ENCODE data around the gene ZNF675. TPM values are rescaled to one million over a fixed set of nuclear protein-coding genes. Genes with fewer than 3 reads are reported as not detected.

Gene ZNF675
- total and polyA plus RNA-seq, 4 donors: 0.69 to 7.2 (median 2.1) TPM

- Histone ChIP-seq H3K27me3 (ENCODE audit: control insufficient read depth in 4 of 4, insufficient read depth in 4 of 4, low read length in 3 of 4) (no peaks in the 10 kb centered on the region), H3K27ac (ENCODE audit: low read depth in 1 of 2, low read length in 2 of 2) (no peak overlapping the region), H3K9ac (ENCODE audit: low read depth in 1 of 2, low read length in 2 of 2) (no peak overlapping the region), H3K4me1 (ENCODE audit: control insufficient read depth in 4 of 4, insufficient read depth in 4 of 4, low read length in 3 of 4) (no peaks in the 10 kb centered on the region), H3K9me3 (ENCODE audit: control insufficient read depth in 4 of 4, low read length in 3 of 4) (peaks cover 0 to 4% (median 0%) of the 10 kb centered on the region in 4 donors), H3K4me3 (ENCODE audit: low read depth in 1 of 3, low read length in 3 of 3) (no peak overlapping the region), H3K36me3 (ENCODE audit: control insufficient read depth in 4 of 4, insufficient read depth in 3 of 4, low read depth in 1 of 4, low read length in 3 of 4) (no peaks in the 10 kb centered on the region)
- DNase-seq (ENCODE audit: low spot score): no peak
- 31% methylated on average over 2 of the region's 2 CpGs for WGBS
- TF ChIP-seq EGR1 (IDR thresholded peaks at IDR 0.05; ENCODE audit: low read depth in 2 of 2): no peak
- TF ChIP-seq REST (IDR thresholded peaks at IDR 0.05): no peak
- no peak for TF ChIP-seq TAF1 (conservative IDR thresholded peaks at IDR 0.05)
- TF ChIP-seq, protein P1, sequence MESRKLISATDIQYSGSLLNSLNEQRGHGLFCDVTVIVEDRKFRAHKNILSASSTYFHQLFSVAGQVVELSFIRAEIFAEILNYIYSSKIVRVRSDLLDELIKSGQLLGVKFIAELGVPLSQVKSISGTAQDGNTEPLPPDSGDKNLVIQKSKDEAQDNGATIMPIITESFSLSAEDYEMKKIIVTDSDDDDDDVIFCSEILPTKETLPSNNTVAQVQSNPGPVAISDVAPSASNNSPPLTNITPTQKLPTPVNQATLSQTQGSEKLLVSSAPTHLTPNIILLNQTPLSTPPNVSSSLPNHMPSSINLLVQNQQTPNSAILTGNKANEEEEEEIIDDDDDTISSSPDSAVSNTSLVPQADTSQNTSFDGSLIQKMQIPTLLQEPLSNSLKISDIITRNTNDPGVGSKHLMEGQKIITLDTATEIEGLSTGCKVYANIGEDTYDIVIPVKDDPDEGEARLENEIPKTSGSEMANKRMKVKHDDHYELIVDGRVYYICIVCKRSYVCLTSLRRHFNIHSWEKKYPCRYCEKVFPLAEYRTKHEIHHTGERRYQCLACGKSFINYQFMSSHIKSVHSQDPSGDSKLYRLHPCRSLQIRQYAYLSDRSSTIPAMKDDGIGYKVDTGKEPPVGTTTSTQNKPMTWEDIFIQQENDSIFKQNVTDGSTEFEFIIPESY (IDR thresholded peaks at IDR 0.05): no peak
- no peak for TF ChIP-seq GABPA (IDR thresholded peaks at IDR 0.05 in 1 of 2, conservative IDR thresholded peaks at IDR 0.05 in 1 of 2)
- no peak for TF ChIP-seq ATF3 (IDR thresholded peaks at IDR 0.05)
- TF ChIP-seq HNF4A (conservative IDR thresholded peaks at IDR 0.05): no peak
- no peak for TF ChIP-seq FOXA2 (IDR thresholded peaks at IDR 0.05)
- TF ChIP-seq RXRA (IDR thresholded peaks at IDR 0.05): no peak
These were observed 22.3 kb upstream of the ZNF675 start for GRCh38 chr19:23709347-23709746.

DNA sequence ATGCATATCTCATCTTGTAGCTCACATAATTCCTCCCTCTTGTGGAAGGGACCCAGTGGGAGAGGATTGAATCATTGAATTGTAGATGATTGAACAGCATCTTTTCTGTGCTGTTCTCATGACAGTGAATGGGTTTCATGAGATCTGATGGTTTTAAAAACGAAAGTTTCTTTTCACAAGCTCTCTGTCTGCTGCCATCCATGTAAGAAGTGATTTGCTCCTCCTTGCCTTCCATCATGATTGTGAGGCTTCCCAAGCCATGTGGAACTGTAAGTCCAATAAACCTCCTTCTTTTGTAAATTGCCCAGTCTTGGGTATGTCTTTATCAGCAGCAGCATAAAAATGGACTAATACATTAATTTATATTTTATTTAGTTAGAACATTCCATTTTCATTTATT, 19.6 kb upstream of the ZNF675 start:
- H3K36me3 ChIP-seq (ENCODE audit: control insufficient read depth in 4 of 4, insufficient read depth in 3 of 4, low read depth in 1 of 4, low read length in 3 of 4): no peaks in the 10 kb centered on the region
- DNase-seq (ENCODE audit: low spot score): no peak
- H3K4me3 ChIP-seq (ENCODE audit: low read depth in 1 of 3, low read length in 3 of 3): no peak overlapping the region
- WGBS: 86% methylated on average over 1 of the region's 1 CpG
- no peak for TF ChIP-seq JUND (IDR thresholded peaks at IDR 0.05)
- TF ChIP-seq RAD21 (IDR thresholded peaks at IDR 0.05): no peak
- TF ChIP-seq, protein P2, sequence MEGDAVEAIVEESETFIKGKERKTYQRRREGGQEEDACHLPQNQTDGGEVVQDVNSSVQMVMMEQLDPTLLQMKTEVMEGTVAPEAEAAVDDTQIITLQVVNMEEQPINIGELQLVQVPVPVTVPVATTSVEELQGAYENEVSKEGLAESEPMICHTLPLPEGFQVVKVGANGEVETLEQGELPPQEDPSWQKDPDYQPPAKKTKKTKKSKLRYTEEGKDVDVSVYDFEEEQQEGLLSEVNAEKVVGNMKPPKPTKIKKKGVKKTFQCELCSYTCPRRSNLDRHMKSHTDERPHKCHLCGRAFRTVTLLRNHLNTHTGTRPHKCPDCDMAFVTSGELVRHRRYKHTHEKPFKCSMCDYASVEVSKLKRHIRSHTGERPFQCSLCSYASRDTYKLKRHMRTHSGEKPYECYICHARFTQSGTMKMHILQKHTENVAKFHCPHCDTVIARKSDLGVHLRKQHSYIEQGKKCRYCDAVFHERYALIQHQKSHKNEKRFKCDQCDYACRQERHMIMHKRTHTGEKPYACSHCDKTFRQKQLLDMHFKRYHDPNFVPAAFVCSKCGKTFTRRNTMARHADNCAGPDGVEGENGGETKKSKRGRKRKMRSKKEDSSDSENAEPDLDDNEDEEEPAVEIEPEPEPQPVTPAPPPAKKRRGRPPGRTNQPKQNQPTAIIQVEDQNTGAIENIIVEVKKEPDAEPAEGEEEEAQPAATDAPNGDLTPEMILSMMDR (IDR thresholded peaks at IDR 0.05; ENCODE audit: low read depth, low read length, missing input control): no peak
- TF ChIP-seq SP1 (IDR thresholded peaks at IDR 0.05): no peak
- no peak for TF ChIP-seq HNF4G (IDR thresholded peaks at IDR 0.05)
- TF ChIP-seq NR2F2 (IDR thresholded peaks at IDR 0.05): no peak
- TF ChIP-seq YY1 (IDR thresholded peaks at IDR 0.05): no peak
- TF ChIP-seq, protein P3, sequence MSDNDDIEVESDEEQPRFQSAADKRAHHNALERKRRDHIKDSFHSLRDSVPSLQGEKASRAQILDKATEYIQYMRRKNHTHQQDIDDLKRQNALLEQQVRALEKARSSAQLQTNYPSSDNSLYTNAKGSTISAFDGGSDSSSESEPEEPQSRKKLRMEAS (IDR thresholded peaks at IDR 0.05): no peak
- TF ChIP-seq RXRA (IDR thresholded peaks at IDR 0.05): no peak
- TF ChIP-seq EGR1 (IDR thresholded peaks at IDR 0.05; ENCODE audit: low read depth in 2 of 2): no peak
- no peak for TF ChIP-seq GABPA (IDR thresholded peaks at IDR 0.05 in 1 of 2, conservative IDR thresholded peaks at IDR 0.05 in 1 of 2)
- no peak for TF ChIP-seq HNF4A (conservative IDR thresholded peaks at IDR 0.05)
- no peak for TF ChIP-seq REST (IDR thresholded peaks at IDR 0.05)
- H3K9ac ChIP-seq (ENCODE audit: low read depth in 1 of 2, low read length in 2 of 2): no peak overlapping the region
- no peaks in the 10 kb centered on the region for H3K27me3 ChIP-seq (ENCODE audit: control insufficient read depth in 4 of 4, insufficient read depth in 4 of 4, low read length in 3 of 4)
- H3K4me1 ChIP-seq (ENCODE audit: control insufficient read depth in 4 of 4, insufficient read depth in 4 of 4, low read length in 3 of 4): no peaks in the 10 kb centered on the region
- no peak overlapping the region for H3K27ac ChIP-seq (ENCODE audit: low read depth in 1 of 2, low read length in 2 of 2)
- peaks cover 0 to 4% (median under 1%) of the 10 kb centered on the region in 4 donors for H3K9me3 ChIP-seq (ENCODE audit: control insufficient read depth in 4 of 4, low read length in 3 of 4)

Data from liver (tissue), 9 donors.